Gastrocnemius medialis (tissue), 4 donors: ENCODE results near the gene ASMTL.

Experiments used
- CTCF ChIP-seq, 5 experiments: fragments of 450-650 bp in 3 of 5; fragments of 200-600 bp in 2 of 5; sonication (generic) in 2 of 5; IDR thresholded peaks in 4 of 5; conservative IDR thresholded peaks in 1 of 5; 1 replicate in 4 of 5; 2 replicates in 1 of 5; pipeline ENCODE4 v1.5.1; 2016 to 2019; ENCODE audit warnings: antibody characterized with exemption in 5 of 5, mild to moderate bottlenecking in 3 of 5, moderate library complexity in 3 of 5
- POLR2A ChIP-seq, 2 donors: fragments of 450-650 bp; IDR thresholded peaks; one replicate each; pipeline ENCODE4 v1.6.1; 2017; ENCODE audit warnings: antibody characterized with exemption in 2 of 2, mild to moderate bottlenecking in 2 of 2, moderate library complexity in 2 of 2

- TF ChIP-seq CTCF (IDR thresholded peaks at IDR 0.05 in 4 of 5, conservative IDR thresholded peaks at IDR 0.05 in 1 of 5) (no peak), POLR2A (IDR thresholded peaks at IDR 0.05) (no peak)
Measured at GRCh38 chrX:1502241-1502640, 49.5 kb upstream of the ASMTL start.
